Measurements from ENCODE around the gene ARSK. TPM values are rescaled to one million over a fixed set of nuclear protein-coding genes. Genes with fewer than 3 reads are reported as not detected.

Gene ARSK, protein sequence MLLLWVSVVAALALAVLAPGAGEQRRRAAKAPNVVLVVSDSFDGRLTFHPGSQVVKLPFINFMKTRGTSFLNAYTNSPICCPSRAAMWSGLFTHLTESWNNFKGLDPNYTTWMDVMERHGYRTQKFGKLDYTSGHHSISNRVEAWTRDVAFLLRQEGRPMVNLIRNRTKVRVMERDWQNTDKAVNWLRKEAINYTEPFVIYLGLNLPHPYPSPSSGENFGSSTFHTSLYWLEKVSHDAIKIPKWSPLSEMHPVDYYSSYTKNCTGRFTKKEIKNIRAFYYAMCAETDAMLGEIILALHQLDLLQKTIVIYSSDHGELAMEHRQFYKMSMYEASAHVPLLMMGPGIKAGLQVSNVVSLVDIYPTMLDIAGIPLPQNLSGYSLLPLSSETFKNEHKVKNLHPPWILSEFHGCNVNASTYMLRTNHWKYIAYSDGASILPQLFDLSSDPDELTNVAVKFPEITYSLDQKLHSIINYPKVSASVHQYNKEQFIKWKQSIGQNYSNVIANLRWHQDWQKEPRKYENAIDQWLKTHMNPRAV
- 10 to 100 TPM; 15.1 to 16.8 (median 15.8) TPM for polyA plus RNA-seq (ENCODE audit: insufficient read length in 4 of 4)

DNA sequence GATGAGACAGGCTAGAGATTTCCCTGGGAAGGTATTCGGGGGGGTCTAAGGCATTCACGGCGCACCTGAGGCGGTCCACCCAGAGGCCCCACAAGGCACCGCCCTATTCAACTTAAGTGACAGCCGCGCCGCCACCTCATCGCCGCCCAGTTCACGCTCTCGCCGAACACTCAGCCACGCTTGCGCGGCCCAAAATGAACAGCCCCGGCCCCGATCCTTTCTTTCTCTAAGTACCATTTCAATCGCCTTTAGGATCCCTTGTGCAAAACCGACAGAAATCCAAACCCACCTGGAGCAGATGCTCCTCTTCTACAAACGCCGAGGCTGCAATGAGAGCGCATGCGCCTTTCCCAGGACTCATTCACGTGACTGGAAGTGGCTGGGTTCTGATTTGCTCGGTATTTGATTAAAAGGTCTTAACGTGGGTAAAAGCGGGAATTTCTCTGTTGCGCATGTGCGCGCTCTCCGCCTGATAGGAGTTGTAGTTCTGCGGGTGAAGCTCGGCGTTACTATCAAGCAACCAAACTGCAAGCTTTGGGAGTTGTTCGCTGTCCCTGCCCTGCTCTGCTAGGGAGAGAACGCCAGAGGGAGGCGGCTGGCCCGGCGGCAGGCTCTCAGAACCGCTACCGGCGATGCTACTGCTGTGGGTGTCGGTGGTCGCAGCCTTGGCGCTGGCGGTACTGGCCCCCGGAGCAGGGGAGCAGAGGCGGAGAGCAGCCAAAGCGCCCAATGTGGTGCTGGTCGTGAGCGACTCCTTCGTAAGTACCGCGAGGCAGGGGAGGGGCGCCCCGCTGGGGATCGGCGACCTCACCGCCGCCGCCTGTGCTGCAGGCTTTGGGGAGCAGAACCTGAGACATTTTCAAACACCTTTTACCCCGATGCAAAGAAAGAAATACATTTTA, at the start of gene ARSK, which contains the start of gene SKIC3:
Gene ARSK, plus strand, starts transcription at position 455 of the 902 bp plus-strand sequence. Its CDS starts 178 bp downstream, at position 633.
Gene SKIC3, minus strand, starts transcription at position 331 of the 902 bp plus-strand sequence. CDS start 7,827 bp downstream, outside the sequence.
- DNase-seq (ENCODE audit: low read depth in 4 of 4, low spot score in 3 of 4), result peak; percentile 98 to 99 (median 98)

DNA sequence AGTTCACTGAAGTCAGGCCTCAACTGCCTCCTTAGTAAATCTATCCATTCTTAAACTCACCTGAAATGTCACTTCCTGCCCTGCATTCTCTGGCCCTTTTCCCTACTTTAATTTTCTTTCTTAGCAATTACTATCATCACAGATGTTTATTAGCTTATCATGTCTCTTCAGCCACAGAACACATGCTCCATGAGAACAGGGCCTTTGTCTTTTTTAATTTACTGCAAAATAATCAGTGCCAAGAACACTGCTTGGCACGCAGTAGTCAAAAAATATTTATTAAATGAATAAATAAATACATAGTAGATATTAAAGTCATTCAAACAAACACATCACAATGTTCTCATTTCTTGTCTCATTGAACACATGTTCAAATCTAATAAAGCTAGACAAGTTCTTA, 46.4 kb upstream of the ARSK start:
- DNase-seq (ENCODE audit: low read depth in 4 of 4, low spot score in 3 of 4), result no peak

DNA sequence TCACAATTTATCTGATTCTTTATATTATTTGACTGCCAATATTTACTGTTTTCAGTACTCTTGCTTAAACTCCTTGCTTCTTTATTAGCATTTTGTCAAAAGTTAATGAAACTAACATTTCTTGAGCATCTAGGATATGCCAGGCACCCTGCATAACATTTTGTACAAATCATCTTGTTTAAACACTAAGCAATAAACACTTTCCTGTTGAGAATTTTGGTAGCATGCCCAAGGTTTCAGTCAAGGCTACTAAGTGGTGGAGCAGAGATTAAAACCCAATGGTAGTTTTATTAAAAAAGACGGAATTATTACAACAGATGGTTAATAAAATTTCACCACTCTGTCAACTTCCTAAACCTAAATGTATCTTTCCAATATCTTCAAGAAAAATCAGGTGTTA, 43.3 kb upstream of the ARSK start:
- DNase-seq (ENCODE audit: low read depth in 4 of 4, low spot score in 3 of 4), result no peak

DNA sequence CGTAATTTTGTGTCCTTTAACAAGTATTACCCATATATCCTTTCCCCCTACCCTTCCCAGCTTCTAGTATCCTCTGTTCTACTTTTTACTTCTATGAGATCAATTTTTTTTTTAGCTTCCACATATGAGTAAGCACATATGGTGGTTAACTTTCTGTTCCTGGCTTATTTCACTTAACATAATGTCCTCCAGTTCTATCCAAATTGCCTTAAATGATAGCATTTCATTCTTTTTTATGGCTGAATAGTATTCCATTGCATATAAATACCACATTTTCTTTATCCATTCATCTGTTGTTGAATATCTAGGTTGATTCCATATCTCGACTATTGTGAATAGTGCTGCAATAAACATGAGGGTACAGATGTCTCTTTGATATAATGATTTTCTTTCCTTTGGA, 36.5 kb upstream of the ARSK start:
- DNase-seq (ENCODE audit: low read depth in 4 of 4, low spot score in 3 of 4), result no peak

DNA sequence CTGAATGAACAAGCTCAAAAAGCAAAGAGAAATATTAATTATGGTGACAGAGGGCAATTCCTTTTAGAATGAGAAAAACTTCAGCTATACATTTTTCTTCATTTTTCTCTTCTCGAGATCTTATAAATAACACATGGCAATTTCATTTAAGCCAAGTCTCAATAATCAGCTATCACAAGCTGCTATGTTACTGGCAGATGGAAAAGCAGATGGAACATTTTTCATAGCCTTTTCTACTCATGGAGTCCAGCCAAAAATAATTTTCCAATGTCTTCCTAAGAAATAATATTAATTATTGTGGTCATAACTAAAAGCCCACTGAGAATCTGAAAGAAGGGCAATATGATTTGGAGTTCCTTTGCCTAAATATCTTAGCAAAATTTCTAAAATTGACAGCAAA, 35.8 kb upstream of the ARSK start:
- DNase-seq (ENCODE audit: low read depth in 4 of 4, low spot score in 3 of 4), result no peak

DNA sequence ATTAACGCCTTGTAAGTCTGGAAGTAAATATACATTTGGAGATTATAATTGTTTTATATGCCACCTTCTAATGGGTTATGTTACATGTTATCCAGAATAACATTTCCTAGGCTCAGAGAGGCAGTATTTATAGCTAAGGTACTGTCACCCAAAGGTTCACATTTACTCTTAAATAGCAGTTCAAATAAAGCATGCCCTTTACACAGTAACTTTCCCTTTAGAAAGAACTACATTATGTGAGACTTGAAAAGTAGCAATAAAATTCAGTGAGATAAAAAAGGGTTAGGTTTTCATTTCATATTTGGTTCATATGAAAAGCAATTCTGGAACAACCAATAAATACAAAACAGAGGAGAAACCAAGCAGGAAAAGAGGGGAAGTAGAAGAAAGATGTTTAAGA, 35.2 kb upstream of the ARSK start:
- DNase-seq (ENCODE audit: low read depth in 4 of 4, low spot score in 3 of 4), result no peak

DNA sequence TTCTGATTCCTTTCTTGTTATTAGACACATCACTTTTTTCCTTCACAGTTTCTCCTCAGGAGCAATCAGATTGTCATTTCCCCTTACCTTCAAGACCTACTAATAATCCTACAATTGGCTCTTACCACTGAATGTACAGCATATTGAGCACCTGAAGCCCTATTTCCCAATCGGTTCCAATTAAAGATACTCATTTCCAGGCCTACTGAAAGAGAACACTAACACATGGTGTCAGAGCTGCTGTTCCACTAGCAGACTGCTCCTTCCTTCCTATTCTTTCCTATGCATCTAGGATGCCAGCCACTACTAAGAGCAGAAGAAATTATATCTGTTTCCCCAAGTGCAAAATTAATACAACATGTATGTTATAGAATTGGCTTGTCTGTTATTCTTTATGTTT, 34.7 kb upstream of the ARSK start:
- no peak for DNase-seq (ENCODE audit: low read depth in 4 of 4, low spot score in 3 of 4)

DNA sequence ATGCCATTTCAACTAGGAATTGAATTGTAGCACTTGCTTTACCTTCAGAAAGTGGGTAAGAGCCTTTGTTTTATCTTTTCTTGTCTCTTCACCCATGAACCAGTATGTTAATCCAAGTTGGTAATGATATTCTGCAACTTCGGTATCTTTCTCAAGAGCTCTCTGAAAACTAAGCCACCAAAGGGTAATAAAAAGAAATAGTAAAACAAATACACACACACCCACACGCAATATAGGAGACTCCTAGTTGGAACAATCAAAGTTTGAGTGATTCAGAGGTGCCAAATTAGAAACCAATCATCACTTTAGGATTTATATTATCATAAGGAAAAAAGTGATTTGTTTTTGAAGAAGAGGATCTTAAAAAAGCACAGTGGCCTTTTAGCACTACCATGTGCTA, 30.5 kb upstream of the ARSK start:
- DNase-seq (ENCODE audit: low read depth in 4 of 4, low spot score in 3 of 4), result no peak

DNA sequence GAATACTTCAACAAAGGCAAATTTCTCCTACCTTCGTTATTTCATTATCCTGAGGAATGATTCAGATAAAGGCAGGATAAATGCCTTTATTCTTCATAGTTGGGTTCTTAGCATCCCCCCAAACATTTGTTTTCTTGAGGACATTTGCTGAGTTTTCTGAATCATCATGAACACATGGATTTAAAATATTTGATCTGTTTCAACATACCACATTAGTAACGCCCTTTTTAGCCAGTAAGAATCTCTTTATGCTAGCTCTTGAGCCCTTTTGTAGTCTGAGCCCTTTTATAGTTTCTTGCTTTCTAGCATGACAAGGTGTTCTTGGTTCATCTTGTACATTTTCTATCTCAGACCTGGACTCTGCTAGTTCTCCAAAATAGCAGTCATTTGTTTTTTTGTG, 28.0 kb upstream of the ARSK start:
- no peak for DNase-seq (ENCODE audit: low read depth in 4 of 4, low spot score in 3 of 4)

DNA sequence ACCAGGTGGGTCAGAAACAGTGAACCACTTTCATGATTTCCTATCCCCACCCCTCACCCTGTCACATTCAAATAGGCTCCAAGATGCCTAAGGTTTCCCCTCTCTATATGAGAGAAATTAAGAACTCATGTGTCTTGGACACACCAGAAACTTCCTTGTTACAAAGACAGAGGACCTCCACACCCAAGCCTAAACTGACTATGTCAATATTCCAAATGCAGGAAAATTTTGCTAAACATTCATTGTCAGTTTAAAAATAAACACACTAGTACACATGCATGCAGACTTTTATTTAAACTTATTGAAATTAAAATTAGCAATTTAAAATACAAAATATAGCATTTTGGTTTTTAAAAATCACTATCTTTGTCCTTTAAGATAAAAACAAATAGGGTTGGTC, 26.3 kb upstream of the ARSK start:
- no peak for DNase-seq (ENCODE audit: low read depth in 4 of 4, low spot score in 3 of 4)

DNA sequence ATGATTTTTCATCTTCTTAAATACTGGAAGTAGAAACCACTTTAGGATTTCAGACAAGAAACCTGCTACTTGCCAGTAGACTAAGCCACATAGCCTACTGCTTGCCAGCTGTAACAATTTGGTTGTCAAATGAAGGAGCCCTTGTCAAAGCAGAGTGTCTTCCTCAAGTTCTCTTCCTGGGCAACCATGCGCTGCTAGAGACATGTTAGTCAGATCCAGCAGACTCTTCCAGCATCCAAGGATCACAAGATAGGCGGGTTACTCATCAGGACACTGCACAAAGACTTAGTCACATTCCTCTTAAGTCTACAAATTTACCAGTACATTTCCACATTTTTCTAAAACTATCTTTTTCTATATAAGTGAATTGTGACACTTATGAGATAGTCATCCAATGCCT, 24.5 kb upstream of the ARSK start:
- no peak for DNase-seq (ENCODE audit: low read depth in 4 of 4, low spot score in 3 of 4)

DNA sequence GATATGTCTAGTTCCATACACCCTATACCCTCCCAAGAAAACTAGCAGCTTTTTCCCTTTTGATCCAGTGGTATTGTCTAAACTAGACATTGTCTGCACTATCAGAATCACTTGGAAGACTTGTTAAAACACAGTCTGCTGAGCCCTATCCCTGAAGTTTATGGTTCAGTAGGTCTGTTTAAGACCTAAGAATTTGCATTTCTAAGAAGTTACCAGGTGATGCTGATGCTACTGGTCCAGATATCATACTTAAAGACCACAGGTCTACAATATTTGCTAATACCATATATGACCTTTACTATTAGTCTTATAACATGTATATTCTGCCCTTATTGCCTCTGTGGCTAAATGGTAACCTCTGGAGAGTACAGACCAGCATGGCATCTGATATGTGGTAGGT, 23.4 kb upstream of the ARSK start:
- no peak for DNase-seq (ENCODE audit: low read depth in 4 of 4, low spot score in 3 of 4)

DNA sequence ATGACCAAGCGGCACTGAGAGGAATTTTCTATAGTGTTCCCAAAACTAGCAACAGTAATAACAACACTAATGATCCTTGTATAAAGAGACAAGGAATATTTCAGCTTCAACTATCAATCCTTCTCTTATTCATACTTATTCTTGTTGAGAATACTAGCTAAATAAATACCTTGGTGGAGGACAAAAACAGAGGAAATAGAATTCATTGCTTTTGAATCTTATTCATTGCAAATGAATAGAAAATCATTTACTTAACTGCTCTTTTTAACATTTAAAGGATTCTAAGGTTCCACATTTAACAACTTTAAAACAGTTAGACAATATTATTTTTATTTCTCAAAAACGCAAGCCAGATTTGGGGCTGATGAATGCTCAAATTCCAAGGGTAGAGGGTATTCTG, 22.5 kb upstream of the ARSK start:
- DNase-seq (ENCODE audit: low read depth in 4 of 4, low spot score in 3 of 4), result no peak

DNA sequence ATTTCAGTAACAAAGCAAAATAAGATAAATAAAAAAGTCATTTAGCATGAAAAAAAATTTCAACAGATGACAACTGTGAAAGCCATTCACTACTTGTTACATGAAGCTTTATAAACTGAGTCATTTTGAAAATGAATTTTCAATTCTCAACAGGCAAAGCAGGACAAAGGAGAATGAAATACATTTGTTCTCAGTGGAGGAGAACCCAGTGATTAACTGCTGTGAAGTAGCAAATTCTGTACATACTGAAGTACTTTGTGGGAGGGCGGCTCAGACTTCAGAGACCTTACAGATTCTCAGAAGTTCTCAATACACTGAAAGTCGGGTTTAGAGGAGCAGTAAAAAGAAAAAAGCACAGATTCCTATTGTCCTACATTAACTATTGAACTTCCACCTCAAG, 21.8 kb upstream of the ARSK start:
- DNase-seq (ENCODE audit: low read depth in 4 of 4, low spot score in 3 of 4), result no peak

DNA sequence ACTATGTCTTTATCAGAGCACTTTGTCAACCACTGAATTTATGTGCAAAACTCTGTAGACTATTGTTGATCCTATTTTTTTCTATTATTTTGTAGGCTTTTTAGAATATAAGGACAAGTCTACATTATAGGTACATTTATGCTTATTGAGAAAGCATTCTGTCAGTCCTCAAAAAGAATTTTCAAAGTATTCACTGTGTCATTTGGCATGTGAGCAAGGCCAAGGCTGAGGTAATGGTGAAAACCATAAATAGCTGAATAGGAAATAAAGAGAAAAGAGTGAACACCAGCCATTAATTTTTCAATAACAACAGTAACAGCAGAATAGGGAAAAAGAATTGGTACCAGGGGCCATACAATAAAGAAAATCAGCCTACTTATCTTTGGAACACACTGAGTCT, 21.1 kb upstream of the ARSK start:
- DNase-seq (ENCODE audit: low read depth in 4 of 4, low spot score in 3 of 4), result no peak

DNA sequence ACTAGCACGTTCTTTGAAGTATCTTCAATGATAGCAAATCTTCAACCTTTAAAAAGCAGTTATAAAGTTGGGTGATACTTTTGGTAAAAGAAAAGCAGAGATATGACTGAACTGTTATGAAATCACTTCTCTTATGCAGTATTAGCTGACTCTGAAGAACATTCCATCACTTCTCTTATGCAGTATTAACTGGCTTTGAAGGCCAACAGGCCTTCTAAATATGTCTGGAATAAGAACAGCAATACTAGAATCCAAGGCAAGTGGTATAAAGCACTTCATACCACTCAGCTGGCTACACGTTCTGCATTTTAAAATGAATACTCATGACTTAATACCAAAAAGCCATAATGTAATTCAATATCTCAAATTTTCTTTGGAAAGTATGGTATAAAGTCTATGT, 17.4 kb upstream of the ARSK start:
- DNase-seq (ENCODE audit: low read depth in 4 of 4, low spot score in 3 of 4), result no peak

DNA sequence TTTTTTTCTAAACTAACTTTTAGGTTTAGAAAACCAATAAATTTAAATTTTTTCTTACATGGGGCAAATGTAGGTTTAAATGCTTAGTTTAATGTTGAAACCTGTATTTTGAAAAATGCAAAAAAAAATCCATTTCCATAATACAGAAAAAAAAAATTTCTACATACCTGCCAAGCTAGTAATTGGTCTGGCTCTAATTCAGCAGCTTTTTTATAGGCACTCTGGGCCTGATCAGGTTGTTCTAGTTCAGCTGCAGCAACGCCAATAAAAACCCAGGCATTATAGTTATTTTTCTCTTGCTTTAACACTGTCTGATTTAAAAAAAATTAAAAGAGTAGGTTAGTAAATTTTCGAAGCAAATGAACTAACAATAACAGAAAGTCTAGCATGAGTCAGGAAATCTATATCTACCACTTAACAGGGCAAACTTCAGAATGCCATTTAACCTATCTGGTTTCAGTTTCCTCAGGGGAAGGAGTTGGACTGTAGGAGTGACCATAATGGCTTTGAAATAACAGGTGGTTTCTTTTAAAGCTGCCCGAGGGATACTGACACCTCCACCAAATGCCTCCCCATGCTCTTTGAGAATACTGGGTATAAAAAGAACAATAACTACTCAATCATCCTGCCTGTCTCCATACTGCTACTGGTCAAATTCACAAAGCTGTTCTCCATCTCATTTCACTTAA, 11.7 kb upstream of the ARSK start:
- DNase-seq (ENCODE audit: low read depth in 4 of 4, low spot score in 3 of 4), result peak in 2 of 4 donors; percentile 8 to 27

DNA sequence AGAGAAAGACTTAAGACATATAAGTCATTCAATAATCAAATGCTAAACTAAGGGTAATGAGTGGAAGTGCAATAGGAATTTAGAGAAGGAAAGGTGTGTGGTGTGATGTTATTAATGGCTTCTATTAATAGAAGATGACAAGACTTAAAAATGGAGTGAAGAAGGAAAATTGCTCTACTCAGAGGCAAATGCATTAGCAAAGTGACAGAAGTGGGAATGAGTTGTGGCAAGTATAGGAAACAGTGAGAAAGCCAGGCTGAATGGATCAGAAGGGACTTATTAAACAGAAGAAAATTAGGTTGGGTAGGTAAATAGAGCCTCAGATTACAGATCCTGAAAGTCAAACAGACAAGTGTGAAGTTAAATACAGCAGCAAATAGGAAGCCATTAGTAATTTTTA, 5.9 kb upstream of the ARSK start:
- no peak for DNase-seq (ENCODE audit: low read depth in 4 of 4, low spot score in 3 of 4)

DNA sequence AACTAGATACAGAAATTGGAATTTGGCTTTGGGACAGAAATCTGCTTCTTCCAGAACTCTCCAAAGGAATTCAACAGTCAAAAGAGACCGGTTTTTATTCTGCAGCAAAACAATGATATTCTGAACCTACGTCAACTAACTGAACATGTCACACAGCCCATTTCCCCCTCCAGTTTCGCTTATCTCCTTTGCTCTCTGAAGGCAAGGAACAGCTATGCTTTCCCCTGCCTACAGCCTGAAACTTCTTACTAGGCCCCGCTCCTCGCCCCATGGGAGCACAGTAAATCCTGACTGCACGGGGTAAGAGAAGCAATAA, 612 bp upstream of the ARSK start:
- DNase-seq (ENCODE audit: low read depth in 4 of 4, low spot score in 3 of 4), result peak in 1 of 4 donors; percentile 1

DNA sequence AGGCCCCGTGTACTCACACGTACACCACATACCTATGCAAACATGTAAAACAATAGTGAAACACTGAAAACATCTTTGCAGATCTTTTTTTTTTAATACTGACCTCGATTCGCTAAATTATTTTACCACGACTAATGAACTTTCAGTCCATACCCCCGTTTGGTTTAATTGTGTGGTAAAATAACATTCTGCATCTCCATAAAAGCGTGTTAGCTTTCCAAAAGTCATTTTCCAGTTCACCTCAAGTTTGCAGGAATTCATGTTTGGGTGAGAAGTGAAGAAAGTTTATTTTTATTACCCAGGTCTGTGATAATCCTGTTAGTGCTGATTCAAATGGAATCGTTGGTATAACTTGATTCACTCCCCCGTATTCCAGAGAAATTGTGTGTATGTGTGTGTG, 652 bp downstream of the ARSK start:
- peak in 1 of 4 donors; percentile 4 for DNase-seq (ENCODE audit: low read depth in 4 of 4, low spot score in 3 of 4)

DNA sequence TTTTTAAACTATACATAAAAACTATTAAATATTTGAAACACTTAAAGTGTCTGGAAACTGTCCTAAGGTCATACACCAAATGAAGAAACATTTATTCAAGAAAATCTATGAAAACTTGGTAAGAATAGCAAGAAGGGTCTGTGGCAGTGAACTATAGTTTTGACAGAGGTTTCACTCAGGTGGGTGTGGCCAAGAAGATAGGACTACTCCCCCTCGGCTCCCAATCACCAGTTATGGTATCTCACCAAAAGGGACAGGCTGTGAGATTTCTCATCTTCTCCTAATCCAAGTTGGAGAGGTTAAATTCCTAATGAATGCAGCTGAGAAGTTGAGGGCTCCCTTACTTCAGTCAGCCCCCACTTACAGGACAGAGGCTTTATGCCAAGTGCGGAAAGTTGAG, 2.9 kb downstream of the ARSK start:
- DNase-seq (ENCODE audit: low read depth in 4 of 4, low spot score in 3 of 4), result no peak
